ENCODE measurements around the gene KCTD13. TPM values are rescaled to one million over a fixed set of nuclear protein-coding genes. Genes with fewer than 3 reads are reported as not detected.
"Not testable (repeated sequence)": the region's sequence is repeated elsewhere in the genome, so short reads cannot be mapped to it uniquely, and the experiment has no call there.

Gene KCTD13
- total RNA-seq, 2 donors from 2014 or later: 14.3 to 49.1 TPM

GRCh38 chr16:29892458-29892813 lies 33.6 kb downstream of the KCTD13 start:
- DNase-seq: no peak
- Histone ChIP-seq H3K27me3 (no peaks in the 10 kb centered on the region), H3K36me3 (replicated peaks in 1 of 2; ENCODE audit: insufficient read depth in 1 of 2, low read depth in 2 of 2) (no peaks in the 10 kb centered on the region), H3K27ac (no peak overlapping the region), H3K9me3 (no peaks in the 10 kb centered on the region), H3K4me3 (no peak overlapping the region), H3K4me1 (no peaks in the 10 kb centered on the region)
- no peak for TF ChIP-seq CTCF (IDR thresholded peaks at IDR 0.05)
- no peak for TF ChIP-seq POLR2A (IDR thresholded peaks at IDR 0.05)
- intact Hi-C loops (cut with DNase I): no loop called here
- no peak for ATAC-seq
- 87% methylated on average over 3 to 6 of the region's 6 CpGs for WGBS, 2 donors

GRCh38 chr16:29891525-29892457 lies 34.2 kb downstream of the KCTD13 start:
- no peak overlapping the region for H3K4me3 ChIP-seq
- intact Hi-C loops (cut with DNase I): no loop called here
- DNase-seq: no peak
- no peaks in the 10 kb centered on the region for H3K27me3 ChIP-seq
- TF ChIP-seq POLR2A (IDR thresholded peaks at IDR 0.05): no peak
- TF ChIP-seq CTCF (IDR thresholded peaks at IDR 0.05): no peak
- no peak for ATAC-seq
- H3K36me3 ChIP-seq (replicated peaks in 1 of 2; ENCODE audit: insufficient read depth in 1 of 2, low read depth in 2 of 2): no peaks in the 10 kb centered on the region
- H3K4me1 ChIP-seq: no peaks in the 10 kb centered on the region
- no peaks in the 10 kb centered on the region for H3K9me3 ChIP-seq
- no peak overlapping the region for H3K27ac ChIP-seq
- whole genome bisulfite sequencing, 2 donors: 74 to 76% methylated on average over 9 to 10 of the region's 10 CpGs

GRCh38 chr16:29889372-29889771 lies 36.7 kb downstream of the KCTD13 start:
- H3K4me3 ChIP-seq; intact Hi-C loops (cut with DNase I); H3K27ac ChIP-seq; H3K27me3 ChIP-seq; ATAC-seq; H3K36me3 ChIP-seq (replicated peaks in 1 of 2; ENCODE audit: insufficient read depth in 1 of 2, low read depth in 2 of 2); DNase-seq; H3K4me1 ChIP-seq; H3K9me3 ChIP-seq: not testable (repeated sequence)
- 94 to 95% methylated on average over 3 of the region's 3 CpGs for WGBS, 2 donors

GRCh38 chr16:29883987-29884386 lies 42.0 kb downstream of the KCTD13 start:
- DNase-seq (no peak), ATAC-seq (no peak)
- Histone ChIP-seq H3K36me3 (replicated peaks in 1 of 2; ENCODE audit: insufficient read depth in 1 of 2, low read depth in 2 of 2) (no peaks in the 10 kb centered on the region), H3K9me3 (no peaks in the 10 kb centered on the region), H3K27ac (no peak overlapping the region), H3K4me3 (no peak overlapping the region), H3K27me3 (no peaks in the 10 kb centered on the region), H3K4me1 (peaks cover 5% of the 10 kb centered on the region)
- 91 to 93% methylated on average over 6 of the region's 6 CpGs for WGBS, 2 donors
- TF ChIP-seq CTCF (IDR thresholded peaks at IDR 0.05) (no peak), POLR2A (IDR thresholded peaks at IDR 0.05) (no peak)
- intact Hi-C loops (cut with DNase I): no loop called here

GRCh38 chr16:29881050-29881449 lies 45.0 kb downstream of the KCTD13 start:
- H3K9me3 ChIP-seq: no peaks in the 10 kb centered on the region
- H3K4me1 ChIP-seq: peaks cover 5% of the 10 kb centered on the region
- no peaks in the 10 kb centered on the region for H3K36me3 ChIP-seq (replicated peaks in 1 of 2; ENCODE audit: insufficient read depth in 1 of 2, low read depth in 2 of 2)
- WGBS, 2 donors: 46 to 55% methylated on average over 2 to 3 of the region's 3 CpGs
- no peak for DNase-seq
- H3K27me3 ChIP-seq: no peaks in the 10 kb centered on the region
- H3K4me3 ChIP-seq: no peak overlapping the region
- no peak overlapping the region for H3K27ac ChIP-seq
- TF ChIP-seq POLR2A (IDR thresholded peaks at IDR 0.05): no peak
- TF ChIP-seq CTCF (IDR thresholded peaks at IDR 0.05): no peak
- ATAC-seq: no peak
- intact Hi-C loops (cut with DNase I): no loop called here

All from body of pancreas (tissue), 4 donors.